Adipocyte (in vitro differentiated cells): ENCODE results near the gene WDR27.
"Not testable (repeated sequence)": the region's sequence is repeated elsewhere in the genome, so short reads cannot be mapped to it uniquely, and the experiment has no call there.

Experiments used
- DNase-seq: peaks from one replicate; pipeline ENCODE4 v3.0.0-alpha.2; 2015; ENCODE audit warnings: low read depth
- H3K27me3 ChIP-seq: replicated peaks from 2 replicates; pipeline ENCODE4 v1.7.0; 2013; ENCODE audit warnings: mild to moderate bottlenecking, low read length, moderate library complexity; ENCODE audit not compliant: control insufficient read depth, insufficient read depth
- H3K36me3 ChIP-seq: 2 replicates; pipeline ENCODE4 v1.7.0; 2013; ENCODE audit warnings: low read length, mild to moderate bottlenecking, moderate library complexity; ENCODE audit not compliant: control insufficient read depth, insufficient read depth, severe bottlenecking
- H3K4me1 ChIP-seq: 2 replicates; pipeline ENCODE4 v1.7.0; 2013; ENCODE audit warnings: mild to moderate bottlenecking, low read length, moderate library complexity; ENCODE audit not compliant: control insufficient read depth, insufficient read depth
- H3K4me3 ChIP-seq: 2 replicates; pipeline ENCODE4 v1.7.0; 2013; ENCODE audit warnings: mild to moderate bottlenecking, low read length, moderate library complexity
- H3K9ac ChIP-seq: 2 replicates; pipeline ENCODE4 v1.7.0; 2013; ENCODE audit warnings: mild to moderate bottlenecking, low read length, moderate library complexity
- H3K9me3 ChIP-seq: 2 replicates; pipeline ENCODE4 v1.7.0; 2013; ENCODE audit warnings: mild to moderate bottlenecking, low read length, moderate library complexity; ENCODE audit not compliant: control insufficient read depth

Gene WDR27

GRCh38 chr6:169622618-169623017 is 79.2 kb downstream of the WDR27 start:
- H3K36me3 ChIP-seq, result peaks cover 22% of the 10 kb centered on the region
- H3K4me3 ChIP-seq, result no peak overlapping the region
- no peaks in the 10 kb centered on the region for H3K9me3 ChIP-seq
- no peaks in the 10 kb centered on the region for H3K27me3 ChIP-seq
- H3K4me1 ChIP-seq, result peaks cover 23% of the 10 kb centered on the region
- DNase-seq, result no peak
- no peak overlapping the region for H3K9ac ChIP-seq

GRCh38 chr6:169621311-169621710 is 80.5 kb downstream of the WDR27 start:
- H3K9me3 ChIP-seq, result no peaks in the 10 kb centered on the region
- no peak for DNase-seq
- no peak overlapping the region for H3K4me3 ChIP-seq
- H3K9ac ChIP-seq, result no peak overlapping the region
- H3K36me3 ChIP-seq, result peaks cover 15% of the 10 kb centered on the region
- H3K4me1 ChIP-seq, result peaks cover 23% of the 10 kb centered on the region
- H3K27me3 ChIP-seq, result no peaks in the 10 kb centered on the region

- peak; percentile 45 for DNase-seq
- no peak overlapping the region for H3K4me3 ChIP-seq
- H3K9me3 ChIP-seq, result peaks cover 3% of the 10 kb centered on the region
These were observed 81.4 kb downstream of the WDR27 start for GRCh38 chr6:169620171-169621130.

GRCh38 chr6:169619650-169620049 is 82.2 kb downstream of the WDR27 start:
- no peak overlapping the region for H3K4me3 ChIP-seq
- no peak overlapping the region for H3K9ac ChIP-seq
- H3K36me3 ChIP-seq, result peaks cover 8% of the 10 kb centered on the region
- peaks cover 23% of the 10 kb centered on the region for H3K4me1 ChIP-seq
- DNase-seq, result peak; percentile 25
- H3K27me3 ChIP-seq, result no peaks in the 10 kb centered on the region
- peaks cover 3% of the 10 kb centered on the region for H3K9me3 ChIP-seq

More at GRCh38 chr6:169620171-169621130, 81.4 kb downstream of the WDR27 start:
- Histone ChIP-seq H3K4me1 (peaks cover 23% of the 10 kb centered on the region), H3K9ac (no peak overlapping the region), H3K36me3 (peaks cover 15% of the 10 kb centered on the region), H3K27me3 (no peaks in the 10 kb centered on the region)

- DNase-seq, result peak; percentile 73
- H3K9me3 ChIP-seq, result peaks cover 3% of the 10 kb centered on the region
- H3K4me1 ChIP-seq, result peaks cover 23% of the 10 kb centered on the region
- peak overlapping the region; percentile 15 for H3K9ac ChIP-seq
- H3K36me3 ChIP-seq, result peaks cover 1% of the 10 kb centered on the region
- peak overlapping the region; percentile 13 for H3K4me3 ChIP-seq
- no peaks in the 10 kb centered on the region for H3K27me3 ChIP-seq
These were observed 83.0 kb downstream of the WDR27 start for GRCh38 chr6:169618526-169619490.

- H3K9ac ChIP-seq, result no peak overlapping the region
- H3K4me3 ChIP-seq, result no peak overlapping the region
- DNase-seq, result no peak
- no peaks in the 10 kb centered on the region for H3K27me3 ChIP-seq
- peaks cover 3% of the 10 kb centered on the region for H3K9me3 ChIP-seq
- H3K4me1 ChIP-seq, result peaks cover 23% of the 10 kb centered on the region
- H3K36me3 ChIP-seq, result no peaks in the 10 kb centered on the region
These were observed 84.3 kb downstream of the WDR27 start for GRCh38 chr6:169617562-169617961.

GRCh38 chr6:169608609-169609008 is 93.2 kb downstream of the WDR27 start:
- not testable (repeated sequence) for H3K36me3 ChIP-seq, H3K4me3 ChIP-seq, DNase-seq, H3K4me1 ChIP-seq, H3K9ac ChIP-seq, H3K9me3 ChIP-seq, H3K27me3 ChIP-seq

- H3K27me3 ChIP-seq, result no peaks in the 10 kb centered on the region
- peak; percentile 4 for DNase-seq
- H3K36me3 ChIP-seq, result peaks cover 8% of the 10 kb centered on the region
- no peak overlapping the region for H3K9ac ChIP-seq
- no peaks in the 10 kb centered on the region for H3K9me3 ChIP-seq
- no peak overlapping the region for H3K4me3 ChIP-seq
- H3K4me1 ChIP-seq, result no peaks in the 10 kb centered on the region
These were observed 97.8 kb downstream of the WDR27 start for GRCh38 chr6:169604076-169604475.

- not testable (repeated sequence) for DNase-seq
These were observed 100.7 kb downstream of the WDR27 start for GRCh38 chr6:169601129-169601528.

GRCh38 chr6:169592558-169592957 is 109.3 kb downstream of the WDR27 start:
- DNase-seq, result peak; percentile 44

More at GRCh38 chr6:169601129-169601528, 100.7 kb downstream of the WDR27 start:
- not testable (repeated sequence) for H3K4me1 ChIP-seq, H3K4me3 ChIP-seq, H3K9ac ChIP-seq, H3K9me3 ChIP-seq, H3K36me3 ChIP-seq, H3K27me3 ChIP-seq

GRCh38 chr6:169591616-169592015 is 110.2 kb downstream of the WDR27 start:
- Histone ChIP-seq H3K9me3 (no peaks in the 10 kb centered on the region), H3K4me3 (no peak overlapping the region), H3K4me1 (peaks cover 28% of the 10 kb centered on the region), H3K9ac (no peak overlapping the region), H3K27me3 (no peaks in the 10 kb centered on the region), H3K36me3 (no peaks in the 10 kb centered on the region)
- no peak for DNase-seq

More at GRCh38 chr6:169592558-169592957, 109.3 kb downstream of the WDR27 start:
- Histone ChIP-seq H3K4me1 (peaks cover 28% of the 10 kb centered on the region), H3K36me3 (no peaks in the 10 kb centered on the region), H3K9me3 (no peaks in the 10 kb centered on the region), H3K4me3 (no peak overlapping the region), H3K9ac (no peak overlapping the region), H3K27me3 (no peaks in the 10 kb centered on the region)
